HepG2 (cell line): ENCODE measurements around the gene NBPF20. TPM values are rescaled to one million over a fixed set of nuclear protein-coding genes. Genes with fewer than 3 reads are reported as not detected.
A peak's percentile ranks its signal among the peaks of the same experiment; 100 is the strongest.

Experiments
- FOXK2 ChIP-seq: fragments of 450-650 bp; IDR thresholded peaks from 2 replicates; pipeline ENCODE4 v1.6.1; 2016
- MAX ChIP-seq: IDR thresholded peaks from 2 replicates; pipeline ENCODE4 v1.6.1; 2012; ENCODE audit warnings: inconsistent platforms
- MBD4 ChIP-seq: IDR thresholded peaks from 2 replicates; pipeline ENCODE4 v1.6.1; 2012; ENCODE audit warnings: low read length, inconsistent platforms, borderline replicate concordance
- MLX ChIP-seq: IDR thresholded peaks from 2 replicates; pipeline ENCODE4 v1.6.1; 2016
- NR2F6 ChIP-seq, 2 experiments: IDR thresholded peaks; 2 replicates each; pipeline ENCODE4 v1.6.1; 2016; ENCODE audit warnings: antibody characterized with exemption in 1 of 2, mild to moderate bottlenecking in 1 of 2
- PLRG1 ChIP-seq: fragments of 450-650 bp; conservative IDR thresholded peaks from 2 replicates; pipeline ENCODE4 v1.6.1; 2016
- REST ChIP-seq, 2 experiments: IDR thresholded peaks; 2 replicates each; pipeline ENCODE4 v1.6.1; 2011 to 2012; ENCODE audit warnings: low read length in 2 of 2, borderline replicate concordance in 1 of 2, low read depth in 1 of 2, mild to moderate bottlenecking in 1 of 2, moderate library complexity in 1 of 2
- SP5 ChIP-seq: IDR thresholded peaks from 2 replicates; pipeline ENCODE4 v1.6.1; 2016; ENCODE audit warnings: low read depth, borderline replicate concordance
- ZBTB21 ChIP-seq: sonication (generic); formaldehyde crosslinking; IDR thresholded peaks from 2 replicates; pipeline ENCODE4 v1.4.0; 2020; ENCODE audit warnings: missing genetic modification reagents
- ZBTB40 ChIP-seq, 2 experiments: fragments of 450-650 bp in 1 of 2; sonication (generic) in 1 of 2; formaldehyde crosslinking in 1 of 2; IDR thresholded peaks; 2 replicates each; pipeline versions ENCODE4 v1.6.1 to v1.8.0; 2016 to 2022; ENCODE audit warnings: antibody characterized with exemption in 1 of 2, mild to moderate bottlenecking in 1 of 2, missing genetic modification reagents in 1 of 2
- ZFAT ChIP-seq: sonication (generic); formaldehyde crosslinking; conservative IDR thresholded peaks from 2 replicates; pipeline ENCODE4 v1.8.1; 2023; ENCODE audit warnings: missing genetic modification reagents, inconsistent platforms
- ZNF260 ChIP-seq: sonication (generic); formaldehyde crosslinking; IDR thresholded peaks from 2 replicates; pipeline ENCODE4 v1.4.0; 2020; ENCODE audit warnings: missing genetic modification reagents, low read depth, mild to moderate bottlenecking, borderline replicate concordance
- ZNF33B ChIP-seq: sonication (generic); formaldehyde crosslinking; IDR thresholded peaks from 2 replicates; pipeline ENCODE4 v1.5.1; 2020; ENCODE audit warnings: mild to moderate bottlenecking, missing genetic modification reagents
- ZNF580 ChIP-seq: IDR thresholded peaks from 2 replicates; pipeline ENCODE4 v1.6.1; 2016; ENCODE audit warnings: low read depth, borderline replicate concordance
- polyA plus RNA-seq, 8 experiments: library from polyadenylated mRNA; depleted of rRNA in 3 of 8; stranded (reverse) in 7 of 8; unstranded in 1 of 8; fragments of >200 nt; fragmentation: Illumina TruSeq in 4 of 8; extraction: Trizol in 4 of 8; gene quantifications; 2 replicates each; pipeline versions ENCODE4 v1.2.1 to v1.2.3, GENCODE V29; 2011 to 2016; ENCODE audit warnings: low read depth in 4 of 8, missing spikeins in 1 of 8, mixed read lengths in 1 of 8; ENCODE audit not compliant: insufficient read depth in 1 of 8
- total RNA-seq, 5 experiments: library from RNA; depleted of rRNA; stranded (reverse); fragments of >200 nt; fragmentation: Illumina TruSeq; extraction: Trizol; gene quantifications; 2 replicates each; pipeline ENCODE4 v1.2.3, GENCODE V29; 2016; ENCODE audit warnings: low read depth in 1 of 5

Gene NBPF20
- total and polyA plus RNA-seq, 2 of the 13 experiments (the other 11 are each of a cell fraction or from before 2014, with no cell fraction given), result 3.0 to 3.1 TPM

- TF ChIP-seq REST (IDR thresholded peaks at IDR 0.05; ENCODE audit: borderline replicate concordance in 1 of 2, low read depth in 1 of 2, low read length in 2 of 2) (no peak), ZBTB40 (IDR thresholded peaks at IDR 0.05) (no peak), ZBTB40 (CRISPR knock-in tag; IDR thresholded peaks at IDR 0.05) (no peak), ZBTB21 (CRISPR knock-in tag) (no peak), FOXK2 (no peak), SP5 (CRISPR knock-in tag) (no peak), MAX (0 out of 2 replicates have a peak, but pooled peaks have one; percentile 48), PLRG1 (no peak), MBD4 (no peak), MLX (CRISPR knock-in tag) (no peak), ZNF33B (no peak), ZNF580 (CRISPR knock-in tag) (no peak), NR2F6 (IDR thresholded peaks at IDR 0.05) (peak; percentile 46; the same call in 1 of the 2 replicates), NR2F6 (CRISPR knock-in tag; IDR thresholded peaks at IDR 0.05) (peak; percentile 6; the same call in 1 of the 2 replicates), ZNF260 (no peak), ZFAT (CRISPR knock-in tag) (no peak)
These were observed at the start of gene NBPF20 (continued) for GRCh38 chr1:145425436-145426029.
